Osteocyte (in vitro differentiated cells): ENCODE data around the gene TCTN3. TPM values are rescaled to one million over a fixed set of nuclear protein-coding genes. Genes with fewer than 3 reads are reported as not detected.

Experiments used
- DNase-seq: peaks from one replicate; pipeline ENCODE4 v3.0.0; 2021; ENCODE audit warnings: mixed read lengths; ENCODE audit not compliant: unreplicated experiment; ENCODE audit errors: extremely low spot score
- H3K27ac Mint-ChIP-seq: one replicate; pipeline ENCODE4 v1.8.0; 2021; ENCODE audit warnings: mild to moderate bottlenecking, mixed read lengths; ENCODE audit not compliant: unreplicated experiment
- H3K27me3 Mint-ChIP-seq: one replicate; pipeline ENCODE4 v1.8.0; 2021; ENCODE audit warnings: mixed read lengths; ENCODE audit not compliant: unreplicated experiment
- H3K36me3 Mint-ChIP-seq: one replicate; pipeline ENCODE4 v1.8.0; 2021; ENCODE audit warnings: mixed read lengths; ENCODE audit not compliant: unreplicated experiment
- H3K4me1 Mint-ChIP-seq: one replicate; pipeline ENCODE4 v1.8.0; 2021; ENCODE audit warnings: mixed read lengths; ENCODE audit not compliant: unreplicated experiment
- H3K4me3 Mint-ChIP-seq: one replicate; pipeline ENCODE4 v1.8.0; 2021; ENCODE audit warnings: mild to moderate bottlenecking, moderate library complexity, mixed read lengths; ENCODE audit not compliant: unreplicated experiment
- H3K9me3 Mint-ChIP-seq: one replicate; pipeline ENCODE4 v1.8.0; 2021; ENCODE audit warnings: mixed read lengths; ENCODE audit not compliant: unreplicated experiment
- CTCF ChIP-seq: fragments of 200-600 bp; sonication (generic); IDR thresholded peaks from 2 replicates; pipeline ENCODE4 v1.5.0; 2021; ENCODE audit warnings: antibody characterized with exemption, mild to moderate bottlenecking, moderate library complexity
- total RNA-seq: library from RNA; stranded (reverse); gene quantifications from 2 replicates; pipeline ENCODE4 v1.2.1, GENCODE V29; 2021

The TCTN3 gene
- total RNA-seq, 1 donor from 2014 or later, result 36.4 TPM

- Mint-ChIP-seq H3K4me3 (peak within 1 kb of the TSS; percentile 98), H3K4me1 (peaks cover 16% of the 10 kb centered on the region), H3K36me3 (peaks cover 19% of the 10 kb centered on the region), H3K27ac (peak within 1 kb of the TSS; percentile 94), H3K9me3 (peaks cover 5% of the 10 kb centered on the region), H3K27me3 (no peaks in the 10 kb centered on the region)
- no peak for TF ChIP-seq CTCF
- peak; percentile 98 for DNase-seq
These were observed 37.2 kb downstream of the TCTN3 start, which contains the start of gene ALDH18A1 for GRCh38 chr10:95656291-95657164. Gene ALDH18A1 (minus strand): TSS chr10:95656711. CDS start chr10:95653377, 3,334 bp downstream.

- peaks cover 26% of the 10 kb centered on the region for H3K36me3 Mint-ChIP-seq
- no peak for DNase-seq
- TF ChIP-seq CTCF, result no peak
- peak overlapping the region; percentile 94 for H3K27ac Mint-ChIP-seq
- H3K27me3 Mint-ChIP-seq, result no peaks in the 10 kb centered on the region
- H3K4me3 Mint-ChIP-seq, result peak overlapping the region; percentile 98
- peaks cover 16% of the 10 kb centered on the region for H3K4me1 Mint-ChIP-seq
- H3K9me3 Mint-ChIP-seq, result peaks cover 11% of the 10 kb centered on the region
These were observed 38.0 kb downstream of the TCTN3 start for GRCh38 chr10:95655571-95656290.

- Mint-ChIP-seq H3K4me1 (peaks cover 20% of the 10 kb centered on the region), H3K9me3 (peaks cover 11% of the 10 kb centered on the region), H3K27me3 (no peaks in the 10 kb centered on the region), H3K4me3 (no peak overlapping the region), H3K36me3 (peaks cover 35% of the 10 kb centered on the region), H3K27ac (no peak overlapping the region)
- no peak for DNase-seq
- TF ChIP-seq CTCF, result no peak
These were observed 39.8 kb downstream of the TCTN3 start for GRCh38 chr10:95653895-95654294.

- no peak for DNase-seq
- no peak for TF ChIP-seq CTCF
- Mint-ChIP-seq H3K36me3 (peaks cover 52% of the 10 kb centered on the region), H3K27ac (no peak overlapping the region), H3K4me3 (no peak overlapping the region), H3K4me1 (peaks cover 15% of the 10 kb centered on the region), H3K27me3 (no peaks in the 10 kb centered on the region), H3K9me3 (peaks cover 11% of the 10 kb centered on the region)
These were observed 42.2 kb downstream of the TCTN3 start for GRCh38 chr10:95651346-95652060.
